HG03196 (cell line): Measurements from ENCODE around the gene SPINK4.

Source experiments
- ATAC-seq: cut with Tn5 transposase; IDR thresholded peaks from one replicate; pipeline ENCODE4 v1.9.1; 2021; ENCODE audit not compliant: unreplicated experiment

The SPINK4 gene

GRCh38 chr9:33290247-33291030 lies 50.5 kb downstream of the SPINK4 start, which contains the start of gene NFX1:
NFX1 (plus strand) TSS chr9:33290516; CDS start chr9:33290573, 57 bp downstream.
- ATAC-seq = peak; percentile 81

- ATAC-seq = no peak
Measured at GRCh38 chr9:33291031-33291397, 51.0 kb downstream of the SPINK4 start.

- ATAC-seq = no peak
Measured at GRCh38 chr9:33291901-33292300, 51.9 kb downstream of the SPINK4 start.

- ATAC-seq = no peak
Measured at GRCh38 chr9:33293782-33294181, 53.8 kb downstream of the SPINK4 start.

- no peak for ATAC-seq
Measured at GRCh38 chr9:33294670-33295432, 54.9 kb downstream of the SPINK4 start.

- no peak for ATAC-seq
Measured at GRCh38 chr9:33295571-33295970, 55.6 kb downstream of the SPINK4 start.

- peak; percentile 76 for ATAC-seq
Measured at GRCh38 chr9:33297432-33297831, 57.5 kb downstream of the SPINK4 start.
